HCT116 (cell line): ENCODE results near the gene CBS. TPM values are rescaled to one million over a fixed set of nuclear protein-coding genes. Genes with fewer than 3 reads are reported as not detected.

ENCODE experiments used
- ATAC-seq: fragments of 200-7000 bp; cut with Tn5 transposase; 2 replicates; pipeline ENCODE4 v1.9.1; 2020; ENCODE audit warnings: mild to moderate bottlenecking, moderate library complexity
- BruUV-seq: library from RNA; stranded (reverse); fragments of 400-500 nt; replicated peaks from 2 replicates; lab custom pipeline; 2021; lab: Mats Ljungman, UMichigan
- CTCF ChIA-PET: fragments of 300-600 bp; sonication (Branson Sonifier 250); formaldehyde crosslinking; loops from one replicate; lab custom pipeline; 2021; ENCODE audit warnings: antibody characterized with exemption; lab: Charles Lee
- POLR2A ChIA-PET: fragments of 300-600, 350-600 bp; sonication (Branson Sonifier 250); formaldehyde crosslinking; loops from one replicate; lab custom pipeline; 2021; ENCODE audit warnings: antibody characterized with exemption; lab: Charles Lee
- RAD21 ChIA-PET, 2 experiments: fragments of 300-600 bp; sonication (Branson Sonifier 250); formaldehyde crosslinking; loops; one replicate each; lab custom pipeline; 2023; ENCODE audit warnings: low total read pairs in 2 of 2; ENCODE audit not compliant: uncharacterized antibody in 2 of 2, unreplicated experiment in 2 of 2, low non-redundant PET in 1 of 2; lab: Charles Lee
- DNase-seq: peaks from one replicate; pipeline ENCODE4 v3.0.0-alpha.2; 2010; ENCODE audit warnings: low read depth, low spot score
- H2AFZ ChIP-seq: fragments of 200-600 bp; shearing (Covaris generic), sonication (generic); 2 replicates; pipeline ENCODE4 v1.6.1; 2017; ENCODE audit warnings: low read depth, mixed run types, mixed read lengths, antibody characterized with exemption, low read length; ENCODE audit not compliant: poor library complexity, severe bottlenecking
- H3K27ac ChIP-seq: 2 replicates; pipeline ENCODE4 v1.5.1; 2012; ENCODE audit warnings: low read depth, low read length
- H3K27me3 ChIP-seq: fragments of 200-600 bp; sonication (generic); 2 replicates; pipeline ENCODE4 v1.6.1; 2016; ENCODE audit warnings: mixed run types, low read length, mixed read lengths; ENCODE audit not compliant: insufficient read depth
- H3K36me3 ChIP-seq, 2 experiments: fragments of 200-500 bp in 1 of 2; fragments of 200-600 bp in 1 of 2; sonication (Bioruptor generic) in 1 of 2; sonication (generic) in 1 of 2; 2 replicates each; pipeline versions ENCODE4 v1.5.1 to v1.6.1; 2014 to 2016; ENCODE audit warnings: low read length in 2 of 2, inconsistent platforms in 1 of 2, mixed read lengths in 1 of 2, mixed run types in 1 of 2; ENCODE audit not compliant: insufficient read depth in 2 of 2, control insufficient read depth in 1 of 2
- H3K4me1 ChIP-seq, 2 experiments: fragments of 200-600 bp in 1 of 2; sonication (generic) in 1 of 2; 2 replicates each; pipeline versions ENCODE4 v1.5.1 to v1.6.1; 2012 to 2017; ENCODE audit warnings: low read length in 2 of 2, inconsistent platforms in 1 of 2, mild to moderate bottlenecking in 1 of 2, mixed read lengths in 1 of 2, mixed run types in 1 of 2, moderate library complexity in 1 of 2; ENCODE audit not compliant: insufficient read depth in 2 of 2, control insufficient read depth in 1 of 2
- H3K4me2 ChIP-seq: fragments of 200-600 bp; sonication (generic); 2 replicates; pipeline ENCODE4 v1.6.1; 2017; ENCODE audit warnings: mixed run types, low read length, mixed read lengths
- H3K4me3 ChIP-seq, 2 experiments: fragments of 200-600 bp in 1 of 2; sonication (generic) in 1 of 2; replicated peaks in 1 of 2; 2 replicates each; pipeline ENCODE4 v1.5.1; 2011 to 2016; ENCODE audit warnings: low read length in 2 of 2, control low read depth in 1 of 2, low read depth in 1 of 2, mild to moderate bottlenecking in 1 of 2, mixed read lengths in 1 of 2, mixed run types in 1 of 2
- H3K79me2 ChIP-seq: fragments of 200-600 bp; sonication (generic); 2 replicates; pipeline ENCODE4 v1.6.1; 2017; ENCODE audit warnings: mild to moderate bottlenecking, mixed run types, low read length, moderate library complexity, mixed read lengths; ENCODE audit not compliant: insufficient read depth
- H3K9ac ChIP-seq: fragments of 200-600 bp; sonication (generic); 2 replicates; pipeline ENCODE4 v1.6.1; 2016; ENCODE audit warnings: low read length, mixed read lengths
- H3K9me2 ChIP-seq: fragments of 200-600 bp; sonication (generic), shearing (Covaris generic); 2 replicates; pipeline ENCODE4 v1.6.1; 2017; ENCODE audit warnings: mixed run types, mild to moderate bottlenecking, moderate library complexity; ENCODE audit not compliant: insufficient read depth
- H3K9me3 ChIP-seq, 2 experiments: fragments of 200-500 bp in 1 of 2; fragments of 200-600 bp in 1 of 2; sonication (Bioruptor generic) in 1 of 2; sonication (generic) in 1 of 2; 2 replicates each; pipeline ENCODE4 v1.6.1; 2014 to 2017; ENCODE audit warnings: low read length in 2 of 2, mixed read lengths in 2 of 2, inconsistent platforms in 1 of 2, low read depth in 1 of 2, mild to moderate bottlenecking in 1 of 2, mixed run types in 1 of 2, moderate library complexity in 1 of 2; ENCODE audit not compliant: control insufficient read depth in 1 of 2, insufficient read depth in 1 of 2
- H4K20me1 ChIP-seq: fragments of 200-600 bp; sonication (generic), shearing (Covaris generic); 2 replicates; pipeline ENCODE4 v1.6.1; 2017; ENCODE audit warnings: mixed run types, mild to moderate bottlenecking, moderate library complexity; ENCODE audit not compliant: insufficient read depth
- EGR1 ChIP-seq: IDR thresholded peaks from 2 replicates; pipeline ENCODE4 v1.6.1; 2012; ENCODE audit warnings: low read depth
- JUND ChIP-seq: IDR thresholded peaks from 2 replicates; pipeline ENCODE4 v1.6.1; 2012
- POLR2AphosphoS5 ChIP-seq: IDR thresholded peaks from 2 replicates; pipeline ENCODE4 v1.6.1; 2011; ENCODE audit warnings: mild to moderate bottlenecking, low read depth, low read length, moderate library complexity
- RAD21 ChIP-seq: IDR thresholded peaks from 2 replicates; pipeline ENCODE4 v1.6.1; 2012; ENCODE audit warnings: low read depth, mild to moderate bottlenecking
- REST ChIP-seq: IDR thresholded peaks from 2 replicates; pipeline ENCODE4 v1.6.1; 2012; ENCODE audit warnings: low read depth
- SIN3A ChIP-seq: IDR thresholded peaks from 2 replicates; pipeline ENCODE4 v1.6.1; 2012; ENCODE audit warnings: low read depth
- TCF7L2 ChIP-seq: IDR thresholded peaks from 2 replicates; pipeline ENCODE4 v1.7.0; 2011; ENCODE audit warnings: borderline replicate concordance, inconsistent platforms; ENCODE audit not compliant: insufficient read depth, insufficient read length; ENCODE audit errors: extremely low read depth
- ZBTB33 ChIP-seq: IDR thresholded peaks from 2 replicates; pipeline ENCODE4 v1.6.1; 2011; ENCODE audit warnings: mild to moderate bottlenecking, low read length, moderate library complexity; ENCODE audit not compliant: insufficient replicate concordance; ENCODE audit errors: extremely low read depth
- ZNF274 ChIP-seq: fragments of 200-500 bp; sonication (Bioruptor generic); IDR thresholded peaks from 2 replicates; pipeline ENCODE4 v1.6.1; 2014; ENCODE audit warnings: mild to moderate bottlenecking, low read depth, low read length, inconsistent platforms
- intact Hi-C: fragments of 100-400 bp; cut with micrococcal nuclease; formaldehyde crosslinking; loops from 2 replicates; pipeline ENCODE4 v1.10.0; 2022
- total RNA-seq: library from RNA; stranded (reverse); gene quantifications from one replicate; pipeline ENCODE4 v1.2.1, GENCODE V29; 2021; ENCODE audit not compliant: unreplicated experiment

CBS gene
- total RNA-seq, 1 experiment from 2014 or later = 1.4 TPM

GRCh38 chr21:43027846-43028731 is 47.5 kb downstream of the CBS start:
- CTCF ChIA-PET = no interaction called here
- intact Hi-C loops = no loop called here
- no peak overlapping the region for H3K4me2 ChIP-seq

GRCh38 chr21:43025636-43026180 is 49.9 kb downstream of the CBS start:
- Histone ChIP-seq H3K36me3 (0 out of 4 replicates have a peak, but pooled peaks cover 3 to 6% of the 10 kb centered on the region in 2 experiments), H3K9me3 (no peaks in the 10 kb centered on the region), H3K9ac (no peak overlapping the region), H3K27me3 (no peaks in the 10 kb centered on the region), H3K4me1 (no peaks in the 10 kb centered on the region), H4K20me1 (no peaks in the 10 kb centered on the region), H3K27ac (no peak overlapping the region), H3K4me2 (no peak overlapping the region), H3K4me3 (no peak overlapping the region), H3K79me2 (no peaks in the 10 kb centered on the region), H2AFZ (no peak overlapping the region), H3K9me2 (no peaks in the 10 kb centered on the region)
- TF ChIP-seq REST = no peak
- no peak for TF ChIP-seq POLR2AphosphoS5
- TF ChIP-seq TCF7L2 = no peak
- no peak for TF ChIP-seq JUND
- no peak for TF ChIP-seq ZBTB33
- ATAC-seq = no peak
- ChIA-PET POLR2A (no interaction called here), RAD21 (no interaction called here), CTCF (no interaction called here)
- no TSS peak for BruUV-seq
- intact Hi-C loops = no loop called here
- no peak for DNase-seq

More at GRCh38 chr21:43027846-43028731, 47.5 kb downstream of the CBS start:
- H3K79me2 ChIP-seq = no peaks in the 10 kb centered on the region
- TF ChIP-seq SIN3A = no peak
- no peak for TF ChIP-seq TCF7L2
- TF ChIP-seq EGR1 = no peak
- no peak for TF ChIP-seq ZNF274
- TF ChIP-seq RAD21 = no peak
- TF ChIP-seq, all 23 proteins: peak for 0
- no peak overlapping the region for H3K4me3 ChIP-seq
- H2AFZ ChIP-seq = no peak overlapping the region
- no peaks in the 10 kb centered on the region for H3K27me3 ChIP-seq
- no peaks in the 10 kb centered on the region for H3K9me2 ChIP-seq
- no peaks in the 10 kb centered on the region for H3K9me3 ChIP-seq
- DNase-seq = no peak
- RAD21 ChIA-PET = no interaction called here
- no peak overlapping the region for H3K27ac ChIP-seq
- ATAC-seq = no peak
- no peak overlapping the region for H3K9ac ChIP-seq
- H4K20me1 ChIP-seq = no peaks in the 10 kb centered on the region
- POLR2A ChIA-PET = no interaction called here
- H3K4me1 ChIP-seq = no peaks in the 10 kb centered on the region
- H3K36me3 ChIP-seq = 0 out of 4 replicates have a peak, but pooled peaks cover 3 to 6% of the 10 kb centered on the region in 2 experiments
- BruUV-seq = no TSS peak
